Endothelial cell of hepatic sinusoid (primary cell): ENCODE results near the gene TMTC2.

Source experiments
- in situ Hi-C: cut with HindIII; loops from 2 replicates; pipeline ENCODE4 v1.10.0; 2017; ENCODE audit warnings: low sequenced_read_pairs

The TMTC2 gene

GRCh38 chr12:82686168-82687020, at the start of gene TMTC2:
Gene TMTC2 (plus strand): TSS chr12:82686906.
- in situ Hi-C loops: no loop called here

GRCh38 chr12:82638324-82638723, 48.4 kb upstream of the TMTC2 start:
- in situ Hi-C loops: no loop called here

GRCh38 chr12:82644896-82645295, 41.8 kb upstream of the TMTC2 start:
- in situ Hi-C loops: no loop called here

GRCh38 chr12:82645414-82645813, 41.3 kb upstream of the TMTC2 start:
- in situ Hi-C loops: no loop called here

- in situ Hi-C loops: no loop called here
Measured at GRCh38 chr12:82647853-82648252, 38.9 kb upstream of the TMTC2 start.

GRCh38 chr12:82648259-82648909, 38.3 kb upstream of the TMTC2 start:
- in situ Hi-C loops: no loop called here

- in situ Hi-C loops: no loop called here
Measured at GRCh38 chr12:82650627-82651337, 35.9 kb upstream of the TMTC2 start.

GRCh38 chr12:82651489-82651888, 35.2 kb upstream of the TMTC2 start:
- in situ Hi-C loops: no loop called here

GRCh38 chr12:82652071-82652470, 34.6 kb upstream of the TMTC2 start:
- in situ Hi-C loops: no loop called here

GRCh38 chr12:82655751-82656150, 31.0 kb upstream of the TMTC2 start:
- in situ Hi-C loops: no loop called here

GRCh38 chr12:82659343-82660207, 27.1 kb upstream of the TMTC2 start:
- in situ Hi-C loops: no loop called here

GRCh38 chr12:82660541-82661325, 26.0 kb upstream of the TMTC2 start:
- in situ Hi-C loops: no loop called here

GRCh38 chr12:82663893-82664292, 22.8 kb upstream of the TMTC2 start:
- in situ Hi-C loops: no loop called here

GRCh38 chr12:82665142-82665923, 21.4 kb upstream of the TMTC2 start:
- in situ Hi-C loops: no loop called here

- in situ Hi-C loops: no loop called here
Measured at GRCh38 chr12:82666830-82667229, 19.9 kb upstream of the TMTC2 start.

GRCh38 chr12:82671673-82672195, 15.0 kb upstream of the TMTC2 start:
- in situ Hi-C loops: no loop called here

- in situ Hi-C loops: no loop called here
Measured at GRCh38 chr12:82672811-82673495, 13.8 kb upstream of the TMTC2 start.

- in situ Hi-C loops: no loop called here
Measured at GRCh38 chr12:82673698-82674097, 13.0 kb upstream of the TMTC2 start.
